IPS-18c (cell line): Measurements from ENCODE around the gene TMIE.

Experiments used
- H3K4me3 ChIP-seq: 2 replicates; pipeline ENCODE4 v1.7.0; 2013; ENCODE audit warnings: low read depth, mild to moderate bottlenecking, low read length, moderate library complexity; ENCODE audit not compliant: insufficient read depth
- H3K9me3 ChIP-seq: one replicate; pipeline ENCODE4 v1.6.1; 2013; ENCODE audit warnings: mild to moderate bottlenecking, low read length, moderate library complexity; ENCODE audit not compliant: control insufficient read depth, insufficient read depth

Gene TMIE

GRCh38 chr3:46667061-46667621 is 34.1 kb upstream of the TMIE start:
- H3K9me3 ChIP-seq, result no peaks in the 10 kb centered on the region

GRCh38 chr3:46667657-46668056 is 33.5 kb upstream of the TMIE start:
- H3K9me3 ChIP-seq, result no peaks in the 10 kb centered on the region
- H3K4me3 ChIP-seq, result no peak overlapping the region

More at GRCh38 chr3:46667061-46667621, 34.1 kb upstream of the TMIE start:
- no peak overlapping the region for H3K4me3 ChIP-seq

- no peaks in the 10 kb centered on the region for H3K9me3 ChIP-seq
These were observed 33.1 kb upstream of the TMIE start for GRCh38 chr3:46668116-46668515.

GRCh38 chr3:46668591-46668990 is 32.6 kb upstream of the TMIE start:
- Histone ChIP-seq H3K4me3 (no peak overlapping the region), H3K9me3 (no peaks in the 10 kb centered on the region)

More at GRCh38 chr3:46668116-46668515, 33.1 kb upstream of the TMIE start:
- no peak overlapping the region for H3K4me3 ChIP-seq

- Histone ChIP-seq H3K4me3 (no peak overlapping the region), H3K9me3 (no peaks in the 10 kb centered on the region)
These were observed 31.8 kb upstream of the TMIE start for GRCh38 chr3:46669191-46669999.

GRCh38 chr3:46670000-46670890 is 30.9 kb upstream of the TMIE start:
- Histone ChIP-seq H3K9me3 (no peaks in the 10 kb centered on the region), H3K4me3 (no peak overlapping the region)

- no peak overlapping the region for H3K4me3 ChIP-seq
- H3K9me3 ChIP-seq, result no peaks in the 10 kb centered on the region
These were observed 30.2 kb upstream of the TMIE start for GRCh38 chr3:46670891-46671427.

GRCh38 chr3:46671541-46672348 is 29.4 kb upstream of the TMIE start:
- Histone ChIP-seq H3K4me3 (no peak overlapping the region), H3K9me3 (no peaks in the 10 kb centered on the region)

GRCh38 chr3:46672349-46672695 is 28.9 kb upstream of the TMIE start:
- Histone ChIP-seq H3K4me3 (no peak overlapping the region), H3K9me3 (no peaks in the 10 kb centered on the region)

GRCh38 chr3:46673151-46674030 is 27.8 kb upstream of the TMIE start:
- Histone ChIP-seq H3K9me3 (no peaks in the 10 kb centered on the region), H3K4me3 (no peak overlapping the region)

GRCh38 chr3:46674031-46674845 is 27.0 kb upstream of the TMIE start:
- Histone ChIP-seq H3K9me3 (no peaks in the 10 kb centered on the region), H3K4me3 (no peak overlapping the region)

GRCh38 chr3:46675426-46675825 is 25.8 kb upstream of the TMIE start:
- Histone ChIP-seq H3K9me3 (no peaks in the 10 kb centered on the region), H3K4me3 (no peak overlapping the region)

GRCh38 chr3:46675843-46676567 is 25.2 kb upstream of the TMIE start:
- H3K4me3 ChIP-seq, result no peak overlapping the region
- no peaks in the 10 kb centered on the region for H3K9me3 ChIP-seq

- Histone ChIP-seq H3K4me3 (no peak overlapping the region), H3K9me3 (no peaks in the 10 kb centered on the region)
These were observed 24.4 kb upstream of the TMIE start for GRCh38 chr3:46676601-46677410.
